Mononuclear cell (primary cell): ENCODE results near the gene NAGLU. TPM values are rescaled to one million over a fixed set of nuclear protein-coding genes. Genes with fewer than 3 reads are reported as not detected.

Experiments used
- H3K27me3 ChIP-seq: 2 replicates; pipeline ENCODE4 v1.6.0; 2011; ENCODE audit warnings: low read length, control low read depth; ENCODE audit not compliant: insufficient read depth
- H3K4me1 ChIP-seq: 2 replicates; pipeline ENCODE4 v1.5.1; 2011; ENCODE audit warnings: mild to moderate bottlenecking, low read length, control low read depth; ENCODE audit not compliant: insufficient read depth
- H3K4me3 ChIP-seq: 2 replicates; pipeline ENCODE4 v1.5.1; 2011; ENCODE audit warnings: mild to moderate bottlenecking, low read length, moderate library complexity
- H3K9me3 ChIP-seq: 2 replicates; pipeline ENCODE4 v1.5.1; 2011; ENCODE audit warnings: low read depth, mild to moderate bottlenecking, control low read depth, low read length
- total RNA-seq: library from RNA; depleted of rRNA; stranded (reverse); fragments of >200 nt; gene quantifications from one replicate; pipeline ENCODE4 v1.2.3, GENCODE V29; 2012

The NAGLU gene
- total RNA-seq, 1 donor: 7.9 TPM

DNA sequence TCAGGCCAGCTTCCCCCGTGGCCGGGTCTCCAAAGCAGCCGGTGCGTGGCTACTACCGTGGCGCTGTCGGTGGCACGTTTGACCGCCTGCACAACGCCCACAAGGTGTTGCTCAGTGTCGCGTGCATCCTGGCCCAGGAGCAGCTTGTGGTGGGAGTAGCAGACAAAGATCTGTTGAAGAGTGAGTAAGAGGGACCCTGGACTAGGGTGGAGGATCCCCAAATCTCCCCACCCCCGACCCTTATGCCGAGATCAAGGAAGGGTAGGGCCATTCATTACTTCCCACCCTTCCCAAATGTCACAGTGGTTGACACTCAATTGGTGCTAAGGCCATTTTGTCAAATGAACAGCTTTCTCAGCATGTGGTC is 27.1 kb downstream of the NAGLU start:
- Histone ChIP-seq H3K9me3 (no peaks in the 10 kb centered on the region), H3K27me3 (no peaks in the 10 kb centered on the region), H3K4me1 (peaks cover 44% of the 10 kb centered on the region), H3K4me3 (peak overlapping the region; percentile 60)

DNA sequence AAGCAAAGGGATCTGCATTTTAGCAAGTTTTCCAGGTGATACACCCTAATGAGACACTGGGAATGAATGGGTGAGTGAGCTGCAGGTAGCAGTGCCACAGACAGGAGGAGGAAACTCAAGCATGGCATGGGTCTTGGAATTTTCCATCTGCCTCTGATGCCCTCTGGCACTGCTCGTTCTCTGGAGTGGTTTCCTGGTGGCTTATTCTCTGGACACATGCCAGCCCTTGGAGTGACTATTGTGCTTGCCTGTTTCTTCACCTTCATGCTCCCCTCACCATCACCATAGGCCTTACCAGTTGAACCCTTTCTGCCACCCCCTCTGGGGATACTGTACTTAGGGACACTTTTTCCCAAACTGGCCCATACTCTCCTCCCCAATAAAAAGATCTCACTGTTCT is 27.5 kb downstream of the NAGLU start:
- Histone ChIP-seq H3K4me1 (peaks cover 48% of the 10 kb centered on the region), H3K4me3 (no peak overlapping the region), H3K9me3 (no peaks in the 10 kb centered on the region), H3K27me3 (no peaks in the 10 kb centered on the region)

DNA sequence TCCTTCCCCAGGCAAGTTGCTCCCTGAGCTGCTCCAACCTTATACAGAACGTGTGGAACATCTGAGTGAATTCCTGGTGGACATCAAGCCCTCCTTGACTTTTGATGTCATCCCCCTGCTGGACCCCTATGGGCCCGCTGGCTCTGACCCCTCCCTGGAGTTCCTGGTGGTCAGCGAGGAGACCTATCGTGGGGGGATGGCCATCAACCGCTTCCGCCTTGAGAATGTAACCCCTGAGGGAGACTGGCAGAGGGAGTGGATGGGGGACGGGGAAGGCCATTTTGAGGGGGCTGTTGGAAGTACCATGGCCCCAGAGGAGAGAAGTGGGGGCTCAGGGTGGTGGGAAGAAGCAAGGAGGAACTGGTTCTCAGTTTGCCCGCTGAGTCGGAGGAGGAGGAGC is 27.9 kb downstream of the NAGLU start:
- no peak overlapping the region for H3K4me3 ChIP-seq
- peaks cover 52% of the 10 kb centered on the region for H3K4me1 ChIP-seq
- H3K9me3 ChIP-seq: no peaks in the 10 kb centered on the region
- H3K27me3 ChIP-seq: no peaks in the 10 kb centered on the region

DNA sequence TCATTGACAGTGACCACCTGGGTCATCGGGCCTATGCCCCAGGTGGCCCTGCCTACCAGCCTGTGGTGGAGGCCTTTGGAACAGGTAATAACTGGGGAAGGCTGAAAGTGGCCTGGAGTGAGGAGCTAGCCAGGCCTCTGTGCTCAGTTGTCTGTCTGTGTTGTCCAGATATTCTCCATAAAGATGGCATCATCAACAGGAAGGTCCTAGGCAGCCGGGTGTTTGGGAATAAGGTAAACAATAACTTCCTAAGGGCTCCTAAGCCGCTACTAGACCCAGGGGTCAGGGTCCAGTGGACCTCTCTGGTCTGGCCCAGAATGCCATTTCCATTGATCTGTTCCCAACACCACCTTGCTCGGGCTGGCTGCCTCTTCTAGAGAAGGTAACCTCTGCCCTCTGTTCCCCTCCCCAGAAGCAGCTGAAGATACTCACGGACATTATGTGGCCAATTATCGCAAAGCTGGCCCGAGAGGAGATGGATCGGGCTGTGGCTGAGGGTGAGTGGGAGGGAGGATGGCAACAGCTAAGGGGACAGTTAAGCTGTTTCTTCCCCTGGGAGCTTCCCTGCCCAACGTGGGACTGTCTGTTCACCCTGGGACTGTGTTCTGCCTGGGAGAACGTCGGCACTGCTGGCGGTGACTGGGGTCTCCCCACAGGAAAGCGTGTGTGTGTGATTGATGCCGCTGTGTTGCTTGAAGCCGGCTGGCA is 28.9 kb downstream of the NAGLU start:
- Histone ChIP-seq H3K27me3 (no peaks in the 10 kb centered on the region), H3K9me3 (no peaks in the 10 kb centered on the region), H3K4me3 (no peak overlapping the region), H3K4me1 (peaks cover 60% of the 10 kb centered on the region)

DNA sequence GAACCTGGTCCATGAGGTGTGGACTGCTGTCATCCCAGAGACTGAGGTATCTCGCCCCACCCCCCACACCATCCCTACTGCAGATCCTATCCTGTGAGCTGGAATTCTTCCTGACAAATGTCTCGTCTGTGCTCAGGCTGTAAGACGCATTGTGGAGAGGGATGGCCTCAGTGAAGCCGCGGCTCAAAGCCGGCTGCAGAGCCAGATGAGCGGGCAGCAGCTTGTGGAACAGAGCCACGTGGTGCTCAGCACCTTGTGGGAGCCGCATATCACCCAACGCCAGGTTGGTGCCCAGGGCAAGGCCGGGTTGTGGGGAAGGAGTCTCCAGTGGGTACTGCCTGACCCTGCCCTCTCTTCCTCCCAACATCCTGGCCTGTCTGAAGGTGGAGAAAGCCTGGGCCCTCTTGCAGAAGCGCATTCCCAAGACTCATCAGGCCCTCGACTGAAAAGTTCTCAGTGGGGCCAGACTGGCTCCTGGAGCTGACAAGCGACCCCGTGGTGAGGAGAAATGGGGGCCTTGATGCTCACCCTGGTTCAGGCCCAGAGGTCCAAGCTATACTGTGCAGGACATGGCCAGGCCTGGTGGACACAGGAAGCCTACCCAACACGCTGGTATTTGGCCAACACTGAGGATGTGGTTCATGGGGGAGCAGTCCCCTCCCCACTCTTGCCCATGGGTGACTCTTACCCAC is 29.6 kb downstream of the NAGLU start:
- Histone ChIP-seq H3K27me3 (no peaks in the 10 kb centered on the region), H3K4me1 (peaks cover 60% of the 10 kb centered on the region), H3K9me3 (no peaks in the 10 kb centered on the region), H3K4me3 (no peak overlapping the region)

DNA sequence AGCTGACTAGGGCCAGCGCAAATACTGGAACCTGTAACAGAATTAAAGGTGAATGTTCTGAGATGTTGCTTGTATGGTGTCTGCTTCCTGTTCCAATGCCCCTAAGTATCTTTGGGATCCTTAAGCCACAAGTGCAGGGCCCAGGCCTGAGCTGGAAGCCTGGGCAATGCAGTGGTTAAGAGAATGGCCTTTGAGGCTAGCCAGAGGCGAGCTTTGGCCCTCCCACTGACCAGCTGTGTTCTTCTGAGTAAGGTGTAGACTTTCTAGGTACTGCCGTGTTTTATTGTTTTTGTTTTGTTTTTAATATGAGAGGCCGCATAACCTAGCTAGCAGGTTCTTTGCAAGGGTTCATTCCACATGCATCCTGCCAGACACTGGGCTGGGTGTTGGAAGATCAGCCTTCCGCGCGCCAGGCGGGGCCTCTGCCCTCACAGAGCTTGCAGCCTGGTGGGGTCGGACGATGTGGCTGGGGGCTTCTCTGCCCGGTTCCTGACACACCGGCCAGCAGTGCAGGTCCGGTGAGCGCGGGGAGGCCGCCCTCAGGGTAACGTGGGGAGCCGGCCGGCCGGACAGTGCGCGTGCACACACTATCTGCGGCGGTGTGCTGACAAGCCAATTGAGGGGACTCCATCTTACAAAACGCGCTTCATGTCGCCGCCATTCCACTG is 30.3 kb downstream of the NAGLU start:
- Histone ChIP-seq H3K4me3 (peak overlapping the region; percentile 83), H3K4me1 (peaks cover 59% of the 10 kb centered on the region), H3K9me3 (no peaks in the 10 kb centered on the region), H3K27me3 (no peaks in the 10 kb centered on the region)

DNA sequence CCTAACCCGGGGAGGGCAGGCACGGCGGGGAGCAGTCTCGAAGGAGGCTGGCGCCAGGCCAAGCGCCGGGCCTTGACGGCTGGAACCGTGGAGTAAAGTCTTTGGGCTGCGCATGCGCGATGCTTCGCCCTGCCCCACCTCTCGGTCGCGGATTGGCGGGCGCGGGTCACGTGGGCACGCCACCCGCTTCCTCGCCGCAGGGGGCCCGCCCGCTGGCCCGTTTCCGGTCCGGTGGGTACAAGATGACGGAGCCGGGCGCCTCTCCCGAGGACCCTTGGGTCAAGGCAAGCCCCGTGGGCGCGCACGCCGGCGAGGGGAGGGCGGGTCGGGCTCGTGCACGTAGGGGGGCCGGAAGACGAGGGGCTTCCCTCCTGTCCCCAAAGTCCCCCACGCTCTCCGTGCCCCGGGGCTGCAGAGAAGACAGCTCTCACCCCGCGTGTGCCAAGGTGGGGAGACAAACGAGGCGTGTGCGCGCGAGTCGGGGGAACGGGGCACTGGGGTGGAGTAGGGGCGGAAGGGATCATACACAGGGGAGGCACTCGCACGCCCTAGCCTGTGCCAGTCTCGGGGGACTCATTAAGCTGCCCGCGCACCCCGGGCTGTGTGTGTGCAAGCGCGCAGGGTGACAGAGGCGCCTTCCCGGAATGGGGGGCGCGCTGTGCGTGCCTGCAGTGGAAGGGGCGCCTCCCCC is 31.0 kb downstream of the NAGLU start, which contains the start of gene MLX:
Gene MLX, plus strand, starts transcription at position 218 of the 691 bp plus-strand sequence. Its CDS starts 25 bp downstream, at position 243.
- Histone ChIP-seq H3K4me3 (peak within 1 kb of the TSS; percentile 83), H3K27me3 (no peaks in the 10 kb centered on the region), H3K9me3 (no peaks in the 10 kb centered on the region), H3K4me1 (peaks cover 54% of the 10 kb centered on the region)

DNA sequence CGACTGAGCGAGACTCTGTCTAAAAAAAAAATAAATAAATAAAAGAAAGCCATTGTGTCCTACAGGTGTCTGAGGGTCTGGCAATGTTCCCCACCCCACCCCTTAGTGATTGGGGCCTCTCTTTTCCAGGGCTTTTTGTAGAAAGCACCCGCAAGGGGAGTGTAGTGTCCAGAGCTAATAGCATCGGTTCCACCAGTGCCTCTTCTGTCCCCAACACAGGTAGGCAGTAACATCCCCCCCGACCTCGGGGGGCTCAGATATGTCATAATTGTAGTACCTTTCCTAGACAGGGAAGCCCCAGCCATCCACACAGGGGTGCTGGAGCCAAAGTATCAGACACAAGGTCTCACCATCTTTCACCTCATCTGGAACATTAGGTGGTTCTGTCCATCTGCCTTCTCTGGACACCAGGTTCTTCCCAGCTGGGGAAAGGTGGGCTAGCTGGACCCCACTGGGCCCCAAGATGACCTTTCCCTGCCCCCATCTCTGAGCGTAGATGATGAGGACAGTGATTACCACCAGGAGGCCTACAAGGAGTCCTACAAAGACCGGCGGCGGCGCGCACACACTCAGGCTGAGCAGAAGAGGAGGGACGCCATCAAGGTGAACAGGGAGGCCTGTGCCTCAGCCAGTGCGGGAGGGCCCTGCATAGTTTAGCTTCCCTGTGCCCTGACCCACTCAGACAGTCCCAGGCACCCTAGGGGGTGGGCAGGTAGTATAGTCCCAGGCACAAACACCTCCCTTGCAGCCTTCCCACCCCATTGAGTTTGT is 32.5 kb downstream of the NAGLU start:
- no peaks in the 10 kb centered on the region for H3K9me3 ChIP-seq
- H3K27me3 ChIP-seq: no peaks in the 10 kb centered on the region
- H3K4me1 ChIP-seq: peaks cover 45% of the 10 kb centered on the region
- H3K4me3 ChIP-seq: no peak overlapping the region

DNA sequence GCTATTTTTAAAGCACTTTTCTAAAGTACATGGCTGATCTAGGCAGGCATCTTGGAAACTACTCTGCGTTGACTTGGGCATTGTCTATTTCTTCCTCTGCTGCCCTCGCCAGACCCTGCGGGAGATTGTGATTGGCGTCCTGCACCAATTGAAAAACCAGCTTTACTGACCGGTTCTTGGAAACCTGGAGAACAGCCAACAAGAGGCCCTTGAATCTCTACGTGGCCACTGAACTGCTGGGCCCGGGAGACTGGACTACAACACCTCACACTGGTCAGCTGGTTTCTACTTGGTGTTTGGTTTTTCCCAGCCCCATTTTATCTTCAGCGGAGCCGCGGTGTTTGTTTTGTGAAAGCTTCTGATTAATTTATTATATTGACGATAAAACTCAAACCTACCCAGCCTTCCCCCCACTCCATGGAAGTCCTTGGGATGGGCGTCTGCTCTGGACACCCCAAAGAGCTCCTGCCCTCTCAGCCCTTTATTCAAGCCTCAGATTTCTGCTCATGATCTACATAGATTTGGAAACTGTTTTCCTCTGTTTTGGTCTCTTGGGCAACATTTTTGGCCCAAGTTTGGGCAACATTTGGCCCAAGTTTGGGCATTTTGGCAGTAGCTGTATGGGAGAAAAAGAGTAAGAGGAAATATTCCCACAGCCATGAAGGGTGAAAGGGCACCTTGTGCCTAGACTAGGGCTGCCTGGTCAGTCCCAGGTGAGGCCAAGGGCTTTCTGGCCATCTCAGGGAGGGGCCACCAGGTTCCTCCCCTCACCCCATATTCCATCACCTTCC is 35.6 kb downstream of the NAGLU start:
- Histone ChIP-seq H3K4me1 (peaks cover 32% of the 10 kb centered on the region), H3K4me3 (no peak overlapping the region), H3K9me3 (no peaks in the 10 kb centered on the region), H3K27me3 (no peaks in the 10 kb centered on the region)

DNA sequence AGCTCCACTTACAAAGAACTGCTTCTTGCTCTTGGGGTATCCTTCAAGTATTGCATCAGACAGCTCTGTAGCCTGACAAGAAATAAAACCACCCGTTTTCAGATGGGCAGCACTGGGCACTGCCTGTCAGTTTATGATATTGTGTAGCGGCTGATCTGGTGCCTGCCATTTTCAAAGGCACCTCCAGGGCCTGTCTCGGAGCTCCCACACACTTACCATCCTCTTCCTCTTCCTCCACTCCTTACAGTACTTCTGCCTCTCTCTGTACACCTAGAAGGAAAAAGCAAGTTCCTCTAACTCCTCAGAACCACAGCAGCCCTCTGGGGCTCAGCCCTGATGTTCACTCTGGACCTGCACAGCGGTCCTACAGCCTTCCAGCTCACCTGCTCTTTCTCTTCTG is 37.1 kb downstream of the NAGLU start:
- H3K4me3 ChIP-seq: no peak overlapping the region
- H3K4me1 ChIP-seq: peaks cover 34% of the 10 kb centered on the region
- no peaks in the 10 kb centered on the region for H3K9me3 ChIP-seq
- H3K27me3 ChIP-seq: no peaks in the 10 kb centered on the region

DNA sequence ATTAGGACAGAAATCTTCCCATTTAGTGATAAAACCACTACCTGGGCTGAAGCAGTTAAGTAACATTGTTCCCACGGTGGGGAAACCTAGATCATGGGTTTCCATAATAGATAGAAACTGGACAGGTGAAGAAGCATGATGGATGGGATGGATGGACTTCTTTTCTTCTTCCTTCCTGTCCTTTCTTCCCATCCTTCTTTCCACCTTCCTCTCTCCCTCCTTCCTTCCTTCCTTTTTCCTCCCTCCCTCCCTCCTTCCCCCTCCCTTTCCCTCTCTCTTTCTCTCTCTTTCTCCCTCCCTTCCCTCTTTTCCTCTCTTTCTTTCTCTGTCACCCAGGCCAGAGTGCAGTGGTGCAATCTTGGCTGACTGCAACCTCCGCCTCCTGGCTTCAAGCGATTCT is 38.4 kb downstream of the NAGLU start:
- no peaks in the 10 kb centered on the region for H3K9me3 ChIP-seq
- no peaks in the 10 kb centered on the region for H3K27me3 ChIP-seq
- no peak overlapping the region for H3K4me3 ChIP-seq
- H3K4me1 ChIP-seq: peaks cover 30% of the 10 kb centered on the region

DNA sequence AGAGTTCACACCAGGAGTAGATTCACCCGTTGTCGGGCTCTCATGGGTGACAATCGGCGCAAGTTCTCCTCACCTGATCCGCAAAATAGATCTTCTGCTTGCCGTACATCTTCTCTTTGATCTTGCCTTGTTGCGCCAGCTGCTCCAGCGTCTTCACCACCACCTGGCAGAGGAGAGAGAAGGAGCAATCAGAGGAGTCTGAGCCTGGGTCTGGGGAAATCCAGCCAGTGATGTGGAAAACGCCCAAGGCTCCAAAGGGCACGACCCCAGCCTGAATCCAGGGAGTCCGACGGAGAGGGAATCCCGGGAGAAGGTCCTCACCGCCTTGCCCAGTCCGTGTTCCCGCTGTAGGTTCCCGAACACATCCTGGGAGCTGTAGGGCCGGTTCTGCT is 41.1 kb downstream of the NAGLU start:
- Histone ChIP-seq H3K9me3 (no peaks in the 10 kb centered on the region), H3K4me1 (peaks cover 27% of the 10 kb centered on the region), H3K27me3 (no peaks in the 10 kb centered on the region), H3K4me3 (peak overlapping the region; percentile 52)

DNA sequence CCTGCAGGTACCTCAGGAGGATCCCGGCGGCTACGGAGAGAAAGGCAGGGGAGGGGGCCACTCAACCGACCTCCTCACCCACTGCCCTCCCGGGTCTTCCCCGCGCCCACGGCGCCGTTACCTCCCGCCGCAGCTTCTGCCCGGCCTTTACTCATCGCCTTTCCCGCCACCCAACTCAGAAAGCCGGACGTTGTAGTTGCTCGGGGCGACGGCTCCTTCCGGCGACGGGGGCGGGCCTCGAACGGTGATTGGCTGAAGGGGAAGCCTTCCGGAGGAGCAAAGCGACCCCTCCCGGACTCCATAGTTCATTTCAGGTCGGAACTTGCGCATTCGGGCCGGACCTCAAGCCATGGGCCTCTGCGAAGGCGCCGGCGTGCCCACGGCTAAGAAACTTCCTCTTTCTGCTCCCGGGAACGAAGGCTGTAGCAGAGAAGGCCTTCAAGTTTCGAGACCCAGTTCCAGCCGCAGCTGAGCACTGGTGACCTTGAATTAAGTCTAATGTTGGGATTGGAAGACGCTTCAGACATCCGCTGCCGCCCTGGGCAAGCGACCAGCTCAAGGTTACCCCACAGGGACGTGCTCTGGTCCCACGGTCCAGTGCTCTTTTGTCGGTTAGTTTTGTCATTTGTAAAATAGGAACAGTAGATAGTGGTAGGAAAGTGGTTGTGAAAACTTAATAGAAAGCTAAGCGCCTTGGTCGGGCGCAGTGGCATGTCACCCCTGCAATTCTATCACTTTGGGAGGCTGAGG is 41.7 kb downstream of the NAGLU start, which contains the start of gene PSMC3IP:
Gene PSMC3IP, minus strand, starts transcription at position 198 of the 750 bp plus-strand sequence. Its CDS starts 43 bp downstream, at position 155.
- H3K27me3 ChIP-seq: no peaks in the 10 kb centered on the region
- H3K4me3 ChIP-seq: peak within 1 kb of the TSS; percentile 52
- no peaks in the 10 kb centered on the region for H3K9me3 ChIP-seq
- peaks cover 27% of the 10 kb centered on the region for H3K4me1 ChIP-seq
